Adrenal gland (tissue), 5 donors: ENCODE results near the gene IDH3G.

Source experiments
- POLR2A ChIP-seq, 2 donors: fragments of 450-650 bp; IDR thresholded peaks; one replicate each; pipeline ENCODE4 v1.6.1; 2017; ENCODE audit warnings: antibody characterized with exemption in 2 of 2, mild to moderate bottlenecking in 2 of 2, moderate library complexity in 1 of 2
- TF ChIP-seq, protein P1 (sequence below), 6 experiments: fragments of 450-650 bp in 4 of 6; fragments of 200-600 bp in 2 of 6; sonication (generic) in 1 of 6; IDR thresholded peaks; 1 replicate in 5 of 6; 2 replicates in 1 of 6; pipeline versions ENCODE4 v1.5.1 to v1.8.0; 2016 to 2021; ENCODE audit warnings: antibody characterized with exemption in 6 of 6, mild to moderate bottlenecking in 2 of 6, moderate library complexity in 1 of 6
- donor health status: DM: no; HTN: no; CAD: no.

- TF ChIP-seq, protein P1, sequence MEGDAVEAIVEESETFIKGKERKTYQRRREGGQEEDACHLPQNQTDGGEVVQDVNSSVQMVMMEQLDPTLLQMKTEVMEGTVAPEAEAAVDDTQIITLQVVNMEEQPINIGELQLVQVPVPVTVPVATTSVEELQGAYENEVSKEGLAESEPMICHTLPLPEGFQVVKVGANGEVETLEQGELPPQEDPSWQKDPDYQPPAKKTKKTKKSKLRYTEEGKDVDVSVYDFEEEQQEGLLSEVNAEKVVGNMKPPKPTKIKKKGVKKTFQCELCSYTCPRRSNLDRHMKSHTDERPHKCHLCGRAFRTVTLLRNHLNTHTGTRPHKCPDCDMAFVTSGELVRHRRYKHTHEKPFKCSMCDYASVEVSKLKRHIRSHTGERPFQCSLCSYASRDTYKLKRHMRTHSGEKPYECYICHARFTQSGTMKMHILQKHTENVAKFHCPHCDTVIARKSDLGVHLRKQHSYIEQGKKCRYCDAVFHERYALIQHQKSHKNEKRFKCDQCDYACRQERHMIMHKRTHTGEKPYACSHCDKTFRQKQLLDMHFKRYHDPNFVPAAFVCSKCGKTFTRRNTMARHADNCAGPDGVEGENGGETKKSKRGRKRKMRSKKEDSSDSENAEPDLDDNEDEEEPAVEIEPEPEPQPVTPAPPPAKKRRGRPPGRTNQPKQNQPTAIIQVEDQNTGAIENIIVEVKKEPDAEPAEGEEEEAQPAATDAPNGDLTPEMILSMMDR (IDR thresholded peaks at IDR 0.05) = no peak
- no peak for TF ChIP-seq POLR2A (IDR thresholded peaks at IDR 0.05)
These were observed 16.0 kb downstream of the IDH3G start for GRCh38 chrX:153778181-153778580.
